GM21515 (cell line): Measurements from ENCODE around the gene IKZF4.
"Not testable (repeated sequence)": the region's sequence is repeated elsewhere in the genome, so short reads cannot be mapped to it uniquely, and the experiment has no call there.

Source experiments
- ATAC-seq: cut with Tn5 transposase; IDR thresholded peaks from one replicate; pipeline ENCODE4 v1.9.1; 2021; ENCODE audit not compliant: unreplicated experiment

Gene IKZF4

GRCh38 chr12:56020423-56021184 lies at the start of gene IKZF4:
TSS of gene IKZF4 (plus strand) at chr12:56021043. CDS start at chr12:56021494, 451 bp downstream.
- no peak for ATAC-seq

- ATAC-seq: no peak
Observed at GRCh38 chr12:55972042-55972441, 48.8 kb upstream of the IKZF4 start.

GRCh38 chr12:55972456-55972855 lies 48.4 kb upstream of the IKZF4 start:
- no peak for ATAC-seq

- ATAC-seq: no peak
Observed at GRCh38 chr12:55972911-55973598, 47.8 kb upstream of the IKZF4 start.

GRCh38 chr12:55973599-55974307 lies 47.1 kb upstream of the IKZF4 start, which contains the start of gene RAB5B:
TSS of gene RAB5B (plus strand) at chr12:55974078. CDS start at chr12:55986961, 12,883 bp downstream.
- peak; percentile 94 for ATAC-seq

- ATAC-seq: peak; percentile 11
Observed at GRCh38 chr12:55974308-55974730, 46.5 kb upstream of the IKZF4 start.

- no peak for ATAC-seq
Observed at GRCh38 chr12:55978393-55978792, 42.5 kb upstream of the IKZF4 start.

- ATAC-seq: no peak
Observed at GRCh38 chr12:55979069-55979468, 41.8 kb upstream of the IKZF4 start.

GRCh38 chr12:55981882-55982281 lies 39.0 kb upstream of the IKZF4 start:
- ATAC-seq: not testable (repeated sequence)

- ATAC-seq: peak; percentile 71
Observed at GRCh38 chr12:55982319-55982936, 38.4 kb upstream of the IKZF4 start.

- ATAC-seq: no peak
Observed at GRCh38 chr12:55983232-55983842, 37.5 kb upstream of the IKZF4 start.

GRCh38 chr12:55984861-55985260 lies 36.0 kb upstream of the IKZF4 start:
- ATAC-seq: no peak

- no peak for ATAC-seq
Observed at GRCh38 chr12:55985341-55985740, 35.5 kb upstream of the IKZF4 start.

- not testable (repeated sequence) for ATAC-seq
Observed at GRCh38 chr12:55985976-55986375, 34.9 kb upstream of the IKZF4 start.

- ATAC-seq: no peak
Observed at GRCh38 chr12:55991110-55991509, 29.7 kb upstream of the IKZF4 start.

GRCh38 chr12:55993230-55993853 lies 27.5 kb upstream of the IKZF4 start:
- ATAC-seq: no peak

GRCh38 chr12:55995366-55995765 lies 25.5 kb upstream of the IKZF4 start:
- no peak for ATAC-seq

GRCh38 chr12:55996201-55996714 lies 24.6 kb upstream of the IKZF4 start:
- ATAC-seq: no peak

GRCh38 chr12:55996715-55997534 lies 23.9 kb upstream of the IKZF4 start, which contains the start of gene SUOX:
TSS of gene SUOX (plus strand) at chr12:55997276. CDS start at chr12:56002222, 4,946 bp downstream.
- ATAC-seq: peak; percentile 98
